H1 (cell line): Measurements from ENCODE around the gene FABP7. TPM values are rescaled to one million over a fixed set of nuclear protein-coding genes. Genes with fewer than 3 reads are reported as not detected.
"Not testable (repeated sequence)": the region's sequence is repeated elsewhere in the genome, so short reads cannot be mapped to it uniquely, and the experiment has no call there.

Source experiments
- CTCF ChIA-PET: fragments of 300-600 bp; sonication (Branson Sonifier 250); formaldehyde crosslinking; loops from one replicate; lab custom pipeline; 2021; ENCODE audit not compliant: partially characterized antibody; lab: Charles Lee
- POLR2A ChIA-PET: fragments of 300-600 bp; sonication (Branson Sonifier 250); formaldehyde crosslinking; loops from one replicate; lab custom pipeline; 2021; ENCODE audit warnings: inconsistent platforms; ENCODE audit not compliant: partially characterized antibody; lab: Charles Lee
- DNase-seq, 2 experiments: peaks; one replicate each; pipeline versions ENCODE4 v3.0.0 to v3.0.0-alpha.2; 2010 to 2022; ENCODE audit warnings: low spot score in 2 of 2, low read depth in 1 of 2, mixed read lengths in 1 of 2
- FAIRE-seq: peaks from 2 replicates; lab custom pipeline; 2011; peaks lifted over from hg19 to GRCh38; lab: Jason Lieb, UNC
- H2AFZ ChIP-seq: 2 replicates; pipeline ENCODE4 v1.8.1; 2012; ENCODE audit warnings: low read length, inconsistent platforms
- H2AK5ac ChIP-seq: 2 replicates; pipeline ENCODE4 v1.6.1; 2013; ENCODE audit warnings: low read depth, low read length
- H2BK120ac ChIP-seq: replicated peaks from 2 replicates; pipeline ENCODE3; 2013; ENCODE audit warnings: low read depth, low read length, inconsistent platforms
- H2BK12ac ChIP-seq: 2 replicates; pipeline ENCODE4 v1.6.1; 2013; ENCODE audit warnings: low read depth, low read length
- H2BK15ac ChIP-seq: 2 replicates; pipeline ENCODE4 v1.6.1; 2013; ENCODE audit warnings: low read length
- H2BK20ac ChIP-seq: 2 replicates; pipeline ENCODE4 v1.6.1; 2013; ENCODE audit warnings: low read length
- H2BK5ac ChIP-seq: 2 replicates; pipeline ENCODE4 v1.6.1; 2013; ENCODE audit warnings: low read depth, low read length
- H3K14ac ChIP-seq: 2 replicates; pipeline ENCODE4 v1.6.1; 2013; ENCODE audit warnings: inconsistent platforms; ENCODE audit not compliant: insufficient read length
- H3K18ac ChIP-seq: 2 replicates; pipeline ENCODE4 v1.6.1; 2013; ENCODE audit warnings: low read length; ENCODE audit errors: extremely low read depth
- H3K23ac ChIP-seq: 2 replicates; pipeline ENCODE4 v1.6.1; 2013; ENCODE audit warnings: inconsistent platforms; ENCODE audit not compliant: insufficient read length
- H3K23me2 ChIP-seq: 2 replicates; pipeline ENCODE4 v1.6.1; 2013; ENCODE audit warnings: low read depth, low read length
- H3K27ac ChIP-seq: 2 replicates; pipeline ENCODE4 v1.6.1; 2011; ENCODE audit warnings: low read depth, low read length, inconsistent platforms
- H3K27me3 ChIP-seq, 4 experiments: replicated peaks in 1 of 4; 1 replicate in 1 of 4; 2 replicates in 3 of 4; pipeline versions ENCODE4 v1.6.1 to v1.8.1; 2011 to 2013; ENCODE audit warnings: low read length in 3 of 4, mild to moderate bottlenecking in 3 of 4, inconsistent platforms in 2 of 4, mixed read lengths in 2 of 4, moderate library complexity in 1 of 4; ENCODE audit not compliant: control insufficient read depth in 3 of 4, insufficient read depth in 3 of 4; ENCODE audit errors: extremely low read depth in 1 of 4
- H3K36me3 ChIP-seq, 4 experiments: 2 replicates each; pipeline versions ENCODE4 v1.6.1 to v1.8.1; 2011 to 2013; ENCODE audit warnings: mild to moderate bottlenecking in 4 of 4, low read length in 3 of 4, moderate library complexity in 2 of 4, control low read depth in 1 of 4, inconsistent platforms in 1 of 4; ENCODE audit not compliant: insufficient read depth in 4 of 4, control insufficient read depth in 2 of 4
- H3K4ac ChIP-seq: replicated peaks from 2 replicates; pipeline ENCODE3; 2013; ENCODE audit warnings: low read length, low read depth, mixed read lengths, inconsistent platforms; ENCODE audit not compliant: insufficient read length
- H3K4me1 ChIP-seq, 4 experiments: replicated peaks in 1 of 4; 1 replicate in 1 of 4; 2 replicates in 3 of 4; pipeline versions ENCODE4 v1.6.1 to v1.8.1; 2011 to 2013; ENCODE audit warnings: low read length in 3 of 4, inconsistent platforms in 2 of 4, mixed read lengths in 1 of 4; ENCODE audit not compliant: insufficient read depth in 4 of 4, control insufficient read depth in 3 of 4
- H3K4me2 ChIP-seq, 2 experiments: 2 replicates each; pipeline versions ENCODE4 v1.6.1 to v1.8.1; 2011 to 2013; ENCODE audit warnings: low read depth in 2 of 2, low read length in 2 of 2, control low read depth in 1 of 2, inconsistent platforms in 1 of 2, mild to moderate bottlenecking in 1 of 2; ENCODE audit not compliant: insufficient read depth in 1 of 2
- H3K4me3 ChIP-seq, 4 experiments: fragments of 200-600, 300-600 bp in 1 of 4; sonication (generic), shearing (Covaris generic), sonication (Bioruptor Twin) in 1 of 4; 2 replicates each; pipeline versions ENCODE4 v1.5.1 to v1.8.1; 2011 to 2016; ENCODE audit warnings: low read length in 4 of 4, low read depth in 3 of 4, control low read depth in 2 of 4, inconsistent platforms in 2 of 4, mild to moderate bottlenecking in 2 of 4, mixed read lengths in 1 of 4, moderate library complexity in 1 of 4; ENCODE audit not compliant: insufficient read depth in 2 of 4; ENCODE audit errors: extremely low read depth in 1 of 4
- H3K56ac ChIP-seq: replicated peaks from 2 replicates; pipeline ENCODE3; 2013; ENCODE audit warnings: low read depth, mild to moderate bottlenecking, mixed read lengths, low read length, inconsistent platforms; ENCODE audit not compliant: insufficient read length
- H3K79me1 ChIP-seq: 2 replicates; pipeline ENCODE4 v1.6.1; 2013; ENCODE audit warnings: low read depth, low read length, control low read depth
- H3K79me2 ChIP-seq, 2 experiments: 2 replicates each; pipeline versions ENCODE4 v1.6.1 to v1.8.1; 2012 to 2013; ENCODE audit warnings: low read length in 2 of 2, mild to moderate bottlenecking in 2 of 2, inconsistent platforms in 1 of 2; ENCODE audit not compliant: insufficient read depth in 2 of 2, control insufficient read depth in 1 of 2
- H3K9ac ChIP-seq, 4 experiments: replicated peaks in 1 of 4; 1 replicate in 1 of 4; 2 replicates in 3 of 4; pipeline versions ENCODE4 v1.6.1 to v1.8.1; 2011 to 2013; ENCODE audit warnings: low read depth in 3 of 4, low read length in 3 of 4, control low read depth in 2 of 4, mild to moderate bottlenecking in 2 of 4, moderate library complexity in 2 of 4, inconsistent platforms in 1 of 4; ENCODE audit errors: extremely low read depth in 1 of 4
- H3K9me3 ChIP-seq, 2 experiments: 2 replicates each; pipeline versions ENCODE4 v1.6.1 to v1.8.1; 2012 to 2013; ENCODE audit warnings: mild to moderate bottlenecking in 2 of 2, moderate library complexity in 2 of 2, control low read depth in 1 of 2, inconsistent platforms in 1 of 2, low read depth in 1 of 2, low read length in 1 of 2, mixed read lengths in 1 of 2; ENCODE audit not compliant: insufficient read depth in 2 of 2
- H4K20me1 ChIP-seq, 2 experiments: replicated peaks in 1 of 2; 2 replicates each; pipeline versions ENCODE3 to v1.8.1; 2011 to 2013; ENCODE audit warnings: inconsistent platforms in 2 of 2, low read length in 2 of 2, mild to moderate bottlenecking in 1 of 2; ENCODE audit not compliant: insufficient read depth in 2 of 2, control insufficient read depth in 1 of 2
- H4K5ac ChIP-seq: 2 replicates; pipeline ENCODE4 v1.6.1; 2013; ENCODE audit warnings: low read length, low read depth, mixed read lengths, inconsistent platforms; ENCODE audit not compliant: insufficient read length
- H4K8ac ChIP-seq: 2 replicates; pipeline ENCODE4 v1.8.0; 2013; ENCODE audit warnings: mild to moderate bottlenecking, moderate library complexity, low read length, inconsistent platforms; ENCODE audit not compliant: insufficient read depth; ENCODE audit errors: extremely low read depth
- H4K91ac ChIP-seq: replicated peaks from 2 replicates; pipeline ENCODE3; 2013; ENCODE audit warnings: low read length, mixed read lengths, inconsistent platforms; ENCODE audit not compliant: insufficient read length
- RAD21 ChIP-seq, 2 experiments: IDR thresholded peaks in 1 of 2; conservative IDR thresholded peaks in 1 of 2; 2 replicates each; pipeline ENCODE4 v1.6.1; 2011; ENCODE audit warnings: low read depth in 2 of 2, low read length in 2 of 2, improper control_type of control experiment in 1 of 2, inconsistent platforms in 1 of 2, mild to moderate bottlenecking in 1 of 2, moderate library complexity in 1 of 2
- WGBS, 2 experiments: shearing (Covaris generic) in 1 of 2; methylation state at CpG; one replicate each; pipeline versions ENCODE4 v1.1.6 to v1.1.7; 2013 to 2015; ENCODE audit warnings: low lambda C conversion rate in 2 of 2, mixed read lengths in 2 of 2, inconsistent platforms in 1 of 2, low coverage in 1 of 2, missing lambda C conversion rate in 1 of 2; ENCODE audit not compliant: insufficient replicate concordance in 2 of 2, insufficient coverage in 1 of 2, insufficient read length in 1 of 2; ENCODE audit errors: extremely low coverage in 1 of 2, missing lambda C conversion rate in 1 of 2; 5-methylcytosine and 5-hydroxymethylcytosine counted together
- polyA plus RNA-seq, 7 experiments: library from polyadenylated mRNA; depleted of rRNA in 3 of 7; stranded (reverse) in 5 of 7; unstranded in 2 of 7; fragments of >200 nt in 5 of 7; fragments of 200-250 nt in 2 of 7; gene quantifications; 1 replicate in 5 of 7; 2 replicates in 1 of 7; 4 replicates in 1 of 7; pipeline versions ENCODE4 v1.2.1 to v1.2.3, GENCODE V29; 2011 to 2013; ENCODE audit warnings: missing spikeins in 2 of 7, mixed read lengths in 2 of 7
- total RNA-seq: library from RNA; stranded (reverse); fragmentation: NEBNext Ultra II Directional; extraction: Animal tissue kit (Norgen Biotek cat#: 25700); gene quantifications from 2 replicates; pipeline ENCODE4 v1.2.1, GENCODE V29; 2021
- TF ChIP-seq, protein P1 (sequence below), 3 experiments: IDR thresholded peaks; 1 replicate in 2 of 3; 2 replicates in 1 of 3; pipeline versions ENCODE4 v1.5.1 to v1.6.1; 2011; ENCODE audit warnings: low read length in 3 of 3, mild to moderate bottlenecking in 3 of 3, inconsistent platforms in 2 of 3, low read depth in 1 of 3, moderate library complexity in 1 of 3; ENCODE audit not compliant: insufficient read depth in 1 of 3; ENCODE audit errors: control extremely low read depth in 1 of 3

Gene FABP7
- total and polyA plus RNA-seq, 2 of the 8 experiments (the other 6 are each of a cell fraction or from before 2014, with no cell fraction given) = 10.6 to 13.1 TPM

GRCh38 chr6:122744247-122744646, 35.3 kb upstream of the FABP7 start:
- not testable (repeated sequence) for DNase-seq

More at GRCh38 chr6:122744247-122744646, 35.3 kb upstream of the FABP7 start:
- POLR2A ChIA-PET = interaction anchor here (0.6 to 1.4 kb wide), 3 partner anchors 45 to 203 kb away, joined by 3 to 4 read pairs (median 3); partner anchors contain the start of gene SMPDL3A
- not testable (repeated sequence) for H2BK12ac ChIP-seq, H3K4me3 ChIP-seq, H4K8ac ChIP-seq, FAIRE-seq, H3K79me2 ChIP-seq, H3K14ac ChIP-seq, H3K4me2 ChIP-seq, H3K9me3 ChIP-seq, H3K4me1 ChIP-seq, H3K36me3 ChIP-seq, H4K5ac ChIP-seq, H3K79me1 ChIP-seq, H3K18ac ChIP-seq, H2BK20ac ChIP-seq, H3K27me3 ChIP-seq, H3K27ac ChIP-seq, H4K20me1 ChIP-seq, H2BK5ac ChIP-seq, H3K4ac ChIP-seq, H3K23me2 ChIP-seq, H2BK15ac ChIP-seq, H3K23ac ChIP-seq, H2AFZ ChIP-seq, H2AK5ac ChIP-seq, H2BK120ac ChIP-seq, H3K56ac ChIP-seq, H4K91ac ChIP-seq, H3K9ac ChIP-seq
- TF ChIP-seq, protein P1, sequence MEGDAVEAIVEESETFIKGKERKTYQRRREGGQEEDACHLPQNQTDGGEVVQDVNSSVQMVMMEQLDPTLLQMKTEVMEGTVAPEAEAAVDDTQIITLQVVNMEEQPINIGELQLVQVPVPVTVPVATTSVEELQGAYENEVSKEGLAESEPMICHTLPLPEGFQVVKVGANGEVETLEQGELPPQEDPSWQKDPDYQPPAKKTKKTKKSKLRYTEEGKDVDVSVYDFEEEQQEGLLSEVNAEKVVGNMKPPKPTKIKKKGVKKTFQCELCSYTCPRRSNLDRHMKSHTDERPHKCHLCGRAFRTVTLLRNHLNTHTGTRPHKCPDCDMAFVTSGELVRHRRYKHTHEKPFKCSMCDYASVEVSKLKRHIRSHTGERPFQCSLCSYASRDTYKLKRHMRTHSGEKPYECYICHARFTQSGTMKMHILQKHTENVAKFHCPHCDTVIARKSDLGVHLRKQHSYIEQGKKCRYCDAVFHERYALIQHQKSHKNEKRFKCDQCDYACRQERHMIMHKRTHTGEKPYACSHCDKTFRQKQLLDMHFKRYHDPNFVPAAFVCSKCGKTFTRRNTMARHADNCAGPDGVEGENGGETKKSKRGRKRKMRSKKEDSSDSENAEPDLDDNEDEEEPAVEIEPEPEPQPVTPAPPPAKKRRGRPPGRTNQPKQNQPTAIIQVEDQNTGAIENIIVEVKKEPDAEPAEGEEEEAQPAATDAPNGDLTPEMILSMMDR (IDR thresholded peaks at IDR 0.05; ENCODE audit: control extremely low read depth in 1 of 3, insufficient read depth in 1 of 3, low read depth in 1 of 3, low read length in 3 of 3) = peak in 2 of 3 experiments; percentile 39 to 52; a peak in 3 of 4 replicates
- TF ChIP-seq RAD21 (IDR thresholded peaks at IDR 0.05 in 1 of 2, conservative IDR thresholded peaks at IDR 0.05 in 1 of 2; ENCODE audit: low read depth in 2 of 2, low read length in 2 of 2) = peak; percentile 54 to 55
- CTCF ChIA-PET = interaction anchor here (0.7 to 8.7 kb wide), 21 partner anchors 9 to 332 kb away, joined by 3 to 103 read pairs (median 5); partner anchors contain the start of genes FABP7 and SMPDL3A
- WGBS, 2 experiments = 33% methylated on average over 8 of the region's 8 CpGs; no CpG with 5 or more reads in 1 of the 2 experiments
